ES-I3 (cell line): Measurements from ENCODE around the gene TMEM131.

Source experiments
- H3K36me3 ChIP-seq: 2 replicates; pipeline ENCODE4 v1.6.1; 2013; ENCODE audit warnings: mild to moderate bottlenecking, low read length, control low read depth, moderate library complexity; ENCODE audit not compliant: insufficient read depth
- H3K4me1 ChIP-seq: 2 replicates; pipeline ENCODE4 v1.6.1; 2013; ENCODE audit warnings: mild to moderate bottlenecking, control low read depth, low read length; ENCODE audit not compliant: insufficient read depth
- H3K9ac ChIP-seq: 2 replicates; pipeline ENCODE4 v1.6.1; 2013; ENCODE audit warnings: low read depth, mild to moderate bottlenecking, low read length, moderate library complexity
- H3K9me3 ChIP-seq: 2 replicates; pipeline ENCODE4 v1.6.1; 2013; ENCODE audit warnings: mild to moderate bottlenecking, low read length, moderate library complexity; ENCODE audit not compliant: control insufficient read depth, insufficient read depth

TMEM131 gene

DNA sequence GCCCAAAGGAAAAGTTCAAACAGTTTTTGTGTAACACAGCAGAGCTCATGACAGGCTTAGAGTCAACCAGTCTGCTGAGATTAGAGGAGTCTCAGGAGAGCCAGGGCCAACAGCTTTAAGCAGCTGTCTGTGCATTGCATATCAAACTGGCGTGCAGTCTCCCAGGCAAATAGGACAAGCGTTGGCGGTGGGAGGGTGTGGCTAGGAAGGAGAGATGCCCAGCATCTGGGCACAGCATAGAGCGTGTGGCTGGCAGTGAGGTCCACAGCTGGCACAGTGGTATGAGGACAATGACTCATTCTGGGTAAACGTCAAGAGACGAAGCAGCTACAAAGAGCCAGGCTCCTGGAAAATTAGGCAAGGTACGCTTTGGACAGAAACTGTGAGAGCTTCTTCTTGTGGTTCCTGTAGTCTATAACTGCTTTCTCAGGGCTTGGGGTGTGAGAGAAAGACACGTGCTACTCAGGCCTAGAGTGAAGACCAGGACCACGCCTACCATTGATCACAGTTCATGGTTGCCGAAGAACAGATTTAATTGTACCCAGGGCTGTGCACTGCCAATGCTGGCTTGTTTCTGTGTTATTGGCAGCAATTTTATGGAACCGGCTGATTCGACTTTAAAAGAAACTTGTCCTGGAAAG, 267.5 kb downstream of the TMEM131 start:
- no peaks in the 10 kb centered on the region; the same call in 1 of the 2 replicates for H3K9me3 ChIP-seq
- H3K9ac ChIP-seq, result no peak overlapping the region
- H3K4me1 ChIP-seq, result no peaks in the 10 kb centered on the region
- no peaks in the 10 kb centered on the region for H3K36me3 ChIP-seq

GRCh38 chr2:97727296-97727695, 268.5 kb downstream of the TMEM131 start:
- Histone ChIP-seq H3K4me1 (no peaks in the 10 kb centered on the region), H3K36me3 (no peaks in the 10 kb centered on the region), H3K9ac (no peak overlapping the region), H3K9me3 (no peaks in the 10 kb centered on the region; the same call in 1 of the 2 replicates)

DNA sequence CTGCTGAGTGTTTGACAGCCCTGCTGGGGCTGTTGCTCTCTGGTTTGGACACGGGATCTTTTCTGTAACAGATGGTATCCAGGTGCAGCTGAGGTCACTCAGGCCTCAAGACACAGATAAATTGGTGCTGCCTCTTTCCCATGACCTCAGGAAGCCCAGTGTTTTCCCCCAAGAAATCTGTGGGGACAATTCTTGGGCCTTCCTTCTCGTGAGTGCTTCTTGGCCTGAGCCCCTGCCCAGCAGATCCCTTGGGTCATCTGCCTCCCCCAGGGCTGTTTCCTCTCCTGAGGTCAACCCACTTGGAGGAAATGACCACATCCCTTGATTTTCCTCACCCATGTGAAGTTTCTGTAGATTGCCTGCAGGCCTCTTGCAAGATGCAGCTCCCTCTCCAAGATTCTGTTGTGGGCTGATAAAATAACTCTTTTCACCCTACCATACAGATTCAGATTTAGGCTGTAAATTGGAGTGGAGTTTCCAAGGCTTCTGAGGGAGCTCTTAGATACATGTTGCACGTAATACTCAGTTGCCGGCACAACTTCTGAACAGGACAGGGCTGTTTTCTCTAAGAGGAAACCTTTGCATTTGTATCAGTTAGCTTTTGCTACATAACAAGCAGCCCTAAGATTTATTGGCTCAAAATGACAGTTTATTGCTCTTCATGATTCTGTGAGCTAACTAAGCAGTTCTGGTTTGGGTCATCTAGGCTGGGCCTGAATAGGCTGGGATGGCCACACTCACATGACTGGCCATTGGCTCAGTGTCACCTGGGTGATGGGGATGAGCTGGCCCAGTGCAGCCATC, 269.3 kb downstream of the TMEM131 start:
- Histone ChIP-seq H3K9me3 (no peaks in the 10 kb centered on the region; the same call in 1 of the 2 replicates), H3K36me3 (no peaks in the 10 kb centered on the region), H3K4me1 (no peaks in the 10 kb centered on the region), H3K9ac (no peak overlapping the region)

- Histone ChIP-seq H3K9ac (no peak overlapping the region), H3K36me3 (no peaks in the 10 kb centered on the region), H3K9me3 (no peaks in the 10 kb centered on the region; the same call in 1 of the 2 replicates), H3K4me1 (peaks cover 3% of the 10 kb centered on the region)
Observed at GRCh38 chr2:97724946-97725688, 270.6 kb downstream of the TMEM131 start.

GRCh38 chr2:97724501-97724900, 271.2 kb downstream of the TMEM131 start:
- Histone ChIP-seq H3K4me1 (peaks cover 3% of the 10 kb centered on the region), H3K9me3 (no peaks in the 10 kb centered on the region; the same call in 1 of the 2 replicates), H3K9ac (no peak overlapping the region), H3K36me3 (no peaks in the 10 kb centered on the region)

DNA sequence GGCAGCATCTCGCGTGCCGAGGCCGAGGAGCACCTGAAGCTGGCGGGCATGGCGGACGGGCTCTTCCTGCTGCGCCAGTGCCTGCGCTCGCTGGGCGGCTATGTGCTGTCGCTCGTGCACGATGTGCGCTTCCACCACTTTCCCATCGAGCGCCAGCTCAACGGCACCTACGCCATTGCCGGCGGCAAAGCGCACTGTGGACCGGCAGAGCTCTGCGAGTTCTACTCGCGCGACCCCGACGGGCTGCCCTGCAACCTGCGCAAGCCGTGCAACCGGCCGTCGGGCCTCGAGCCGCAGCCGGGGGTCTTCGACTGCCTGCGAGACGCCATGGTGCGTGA, 271.7 kb downstream of the TMEM131 start:
- peaks cover 3% of the 10 kb centered on the region for H3K4me1 ChIP-seq
- H3K9ac ChIP-seq, result no peak overlapping the region
- no peaks in the 10 kb centered on the region for H3K9me3 ChIP-seq
- H3K36me3 ChIP-seq, result no peaks in the 10 kb centered on the region

DNA sequence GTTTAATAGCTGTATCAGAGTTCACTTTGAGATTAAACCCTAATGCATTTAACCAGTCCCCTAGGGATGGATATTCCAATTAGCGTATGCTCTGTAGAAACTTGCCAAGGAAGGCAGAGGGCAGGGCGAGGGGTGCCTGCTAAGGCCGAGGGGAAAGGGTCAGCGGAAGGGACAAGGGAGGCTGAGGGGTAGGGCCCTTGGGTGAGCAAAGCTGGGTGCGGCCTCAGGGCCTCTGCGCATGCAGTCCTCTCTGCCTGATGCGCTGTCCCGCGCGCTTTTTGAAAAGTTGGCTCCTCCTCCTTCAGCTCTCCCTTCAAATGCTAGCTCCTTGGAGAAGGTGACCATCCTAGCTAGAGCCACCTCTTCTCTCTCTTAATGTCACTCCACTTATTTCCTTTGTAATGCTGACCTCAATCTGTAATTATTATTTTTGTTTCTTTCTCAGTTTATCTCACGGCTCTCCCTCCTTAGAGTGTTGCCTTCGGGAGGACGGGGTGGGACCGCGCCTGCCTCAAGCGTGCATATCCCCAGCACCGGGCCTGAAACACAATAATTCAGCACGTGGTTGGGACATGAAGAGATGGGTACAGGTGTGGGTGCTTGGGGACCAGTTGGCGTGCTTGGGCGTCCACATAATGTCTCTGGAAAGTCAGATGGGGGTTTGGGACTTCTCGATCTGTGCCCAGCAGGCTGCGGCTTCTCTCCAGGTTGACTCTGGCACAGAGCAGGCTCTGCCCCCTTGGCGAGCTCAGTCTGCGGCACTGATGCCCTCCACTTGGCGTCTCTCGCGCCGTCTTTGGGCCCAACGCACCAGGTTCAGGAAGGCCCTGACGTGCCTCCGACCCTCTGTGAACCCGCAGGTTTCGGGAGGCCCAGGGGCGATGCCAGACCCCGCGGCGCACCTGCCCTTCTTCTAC, 272.3 kb downstream of the TMEM131 start:
- H3K4me1 ChIP-seq, result peaks cover 3% of the 10 kb centered on the region
- no peaks in the 10 kb centered on the region for H3K9me3 ChIP-seq
- no peak overlapping the region for H3K9ac ChIP-seq
- H3K36me3 ChIP-seq, result no peaks in the 10 kb centered on the region

DNA sequence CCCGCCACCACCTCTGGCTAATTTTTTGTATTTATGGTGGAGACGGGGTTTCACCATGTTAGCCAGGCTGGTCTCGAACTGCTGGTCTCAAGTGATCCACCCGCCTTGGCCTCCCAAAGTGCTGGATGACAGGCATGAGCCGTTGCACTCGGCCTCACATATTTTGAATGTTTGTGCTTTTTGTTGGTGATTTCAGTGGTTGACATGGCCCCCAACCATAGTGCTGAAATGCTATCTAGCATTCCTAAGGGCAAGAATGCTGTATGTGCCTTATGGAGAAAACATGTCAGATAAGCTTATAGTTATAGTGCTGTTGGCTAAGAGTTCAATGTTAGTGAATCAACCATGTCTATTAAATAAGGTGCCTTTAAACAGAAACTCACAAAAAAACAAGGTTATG, 273.5 kb downstream of the TMEM131 start:
- Histone ChIP-seq H3K9ac (no peak overlapping the region), H3K4me1 (peaks cover 3% of the 10 kb centered on the region), H3K9me3 (no peaks in the 10 kb centered on the region), H3K36me3 (no peaks in the 10 kb centered on the region)

- Histone ChIP-seq H3K9me3 (no peaks in the 10 kb centered on the region), H3K4me1 (peaks cover 3% of the 10 kb centered on the region), H3K36me3 (no peaks in the 10 kb centered on the region), H3K9ac (no peak overlapping the region)
Observed at GRCh38 chr2:97720746-97721145, 275.0 kb downstream of the TMEM131 start.

- no peaks in the 10 kb centered on the region for H3K36me3 ChIP-seq
- H3K4me1 ChIP-seq, result peaks cover 3% of the 10 kb centered on the region
- no peaks in the 10 kb centered on the region for H3K9me3 ChIP-seq
- no peak overlapping the region for H3K9ac ChIP-seq
Observed at GRCh38 chr2:97719362-97720155, 276.2 kb downstream of the TMEM131 start.

DNA sequence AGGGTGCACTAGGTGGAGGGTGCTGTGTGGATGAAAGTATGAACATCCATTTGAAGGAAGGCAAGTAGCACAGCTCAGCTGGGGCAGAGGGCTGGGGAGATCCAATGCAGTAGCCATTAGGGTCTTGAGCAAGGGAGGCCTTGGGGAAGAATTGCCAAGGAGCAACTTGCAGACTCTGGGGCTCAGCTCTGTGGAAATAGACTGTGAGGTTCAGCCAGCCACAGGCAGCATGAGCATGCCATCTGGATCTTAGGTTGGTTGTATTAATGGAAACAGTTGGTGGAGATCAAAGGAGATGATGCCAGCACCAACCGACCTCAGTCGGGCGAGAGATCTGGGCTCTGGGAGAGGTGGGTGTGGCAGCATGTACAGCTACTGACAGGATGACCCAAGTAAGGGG, 276.8 kb downstream of the TMEM131 start:
- Histone ChIP-seq H3K9me3 (no peaks in the 10 kb centered on the region), H3K36me3 (no peaks in the 10 kb centered on the region), H3K4me1 (peaks cover 3% of the 10 kb centered on the region), H3K9ac (no peak overlapping the region)

DNA sequence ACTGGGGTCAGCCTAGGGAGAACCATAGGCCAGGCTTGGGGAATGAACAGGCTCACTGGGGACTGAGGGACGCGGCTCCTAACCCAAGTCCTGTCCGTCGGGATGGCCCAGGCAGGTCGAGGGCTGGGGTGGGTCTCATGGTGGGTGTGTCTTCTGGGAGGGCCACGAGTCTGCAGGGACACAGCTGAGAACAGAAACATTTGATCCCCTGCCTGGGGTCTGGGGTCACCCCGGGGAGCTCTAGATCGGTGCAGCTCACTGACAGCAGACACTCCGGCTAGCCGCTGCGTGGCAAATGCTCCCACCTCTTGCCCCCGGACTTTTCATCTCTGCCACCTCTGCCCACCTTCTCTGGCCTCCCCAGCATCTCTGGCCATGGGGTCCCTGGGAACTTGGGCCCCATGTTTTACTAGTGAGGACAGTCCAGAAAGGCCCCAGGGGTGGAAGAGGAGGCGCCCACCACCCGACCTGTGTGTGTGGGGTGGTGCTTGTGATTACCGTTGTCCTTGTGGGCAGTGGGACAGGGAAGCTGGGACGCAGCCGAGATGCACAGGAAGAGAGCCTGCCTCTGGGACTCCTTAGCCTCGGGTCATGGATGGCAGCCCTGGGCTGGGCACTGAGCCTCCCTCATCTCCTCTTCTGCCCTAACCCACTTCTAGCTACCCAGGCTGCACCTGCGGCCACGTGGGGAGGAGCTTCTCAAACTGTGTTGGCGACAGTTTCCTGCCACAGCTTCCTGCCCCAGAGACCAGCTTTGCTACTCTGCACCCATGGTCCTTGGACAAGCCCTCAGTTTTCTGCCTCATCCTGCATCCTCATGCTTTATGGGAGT, 277.5 kb downstream of the TMEM131 start:
- H3K36me3 ChIP-seq, result no peaks in the 10 kb centered on the region
- H3K9ac ChIP-seq, result no peak overlapping the region
- H3K4me1 ChIP-seq, result peaks cover 3% of the 10 kb centered on the region
- no peaks in the 10 kb centered on the region for H3K9me3 ChIP-seq

GRCh38 chr2:97717613-97717995, 278.1 kb downstream of the TMEM131 start:
- no peak overlapping the region for H3K9ac ChIP-seq
- H3K4me1 ChIP-seq, result peaks cover 3% of the 10 kb centered on the region
- no peaks in the 10 kb centered on the region for H3K36me3 ChIP-seq
- H3K9me3 ChIP-seq, result no peaks in the 10 kb centered on the region
